Measurements from ENCODE around the gene CYP11A1. TPM values are rescaled to one million over a fixed set of nuclear protein-coding genes. Genes with fewer than 3 reads are reported as not detected.

Gene CYP11A1
- total and polyA plus RNA-seq, 10 of the 15 experiments (the other 5 are each of a cell fraction or from before 2014, with no cell fraction given), result 0.11 to 1.2 (median 0.23) TPM; not detected in 5

DNA sequence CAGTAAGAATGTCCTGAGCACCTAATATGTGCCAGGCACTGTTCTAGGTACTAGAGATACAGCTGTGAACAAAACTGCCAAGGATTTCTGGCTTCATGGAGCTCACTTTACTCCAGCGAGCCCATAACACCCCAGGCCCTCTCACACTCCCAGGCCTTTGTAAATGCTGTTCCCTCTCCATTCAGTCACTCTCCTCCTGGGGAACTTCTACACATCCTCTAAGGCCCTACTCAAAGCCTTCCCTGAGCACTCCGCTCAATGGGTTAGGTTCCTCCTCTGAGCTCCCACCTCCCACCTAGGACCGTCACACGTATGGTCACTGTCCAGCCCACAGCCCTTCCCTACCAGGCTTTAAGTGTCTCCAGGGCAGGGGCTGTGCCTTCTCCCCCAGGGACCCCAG lies 39.1 kb upstream of the CYP11A1 start:
- Histone ChIP-seq H3K4me3 (no peak overlapping the region), H3K79me2 (ENCODE audit: control insufficient read depth, insufficient read depth, low read length) (peaks cover 9% of the 10 kb centered on the region), H3K27ac (ENCODE audit: control insufficient read depth, insufficient read depth) (no peak overlapping the region; the same call in 1 of the 2 replicates), H3K9me3 (replicated peaks; ENCODE audit: control insufficient read depth, insufficient read depth, low read length) (no peaks in the 10 kb centered on the region), H3K36me3 (ENCODE audit: control insufficient read depth in 2 of 2, insufficient read depth in 2 of 2, low read length in 1 of 2) (peaks cover 12 to 19% of the 10 kb centered on the region in 2 experiments), H4K20me1 (ENCODE audit: control insufficient read depth, insufficient read depth) (no peaks in the 10 kb centered on the region), H3K9ac (ENCODE audit: control insufficient read depth, insufficient read depth, low read length) (no peak overlapping the region), H3K27me3 (replicated peaks in 1 of 2; ENCODE audit: control insufficient read depth in 2 of 2, insufficient read depth in 2 of 2, low read length in 1 of 2) (no peaks in the 10 kb centered on the region), H3K4me1 (ENCODE audit: control insufficient read depth, insufficient read depth, low read length) (peaks cover 47% of the 10 kb centered on the region), H2AFZ (ENCODE audit: control insufficient read depth, low read depth, low read length) (no peak overlapping the region), H3K4me2 (ENCODE audit: control insufficient read depth, insufficient read depth) (no peak overlapping the region)
- FAIRE-seq (no peak), DNase-seq (ENCODE audit: low read depth, low spot score) (no peak), ATAC-seq (no peak)
- ChIA-PET RAD21 (ENCODE audit: unreplicated experiment) (interaction anchor here (1.4 to 20.3 kb wide), 3 partner anchors 10 to 22 kb away, joined by 8 to 496 read pairs (median 262); partner anchors contain the start of gene SEMA7A), POLR2A (interaction anchor here (0.7 to 15.4 kb wide), 4 partner anchors 12 to 208 kb away, joined by 3 to 325 read pairs (median 152); partner anchors contain the start of gene SEMA7A), CTCF (interaction anchor here (0.9 to 15.7 kb wide), 5 partner anchors 10 to 32 kb away, joined by 3 to 226 read pairs (median 6); no protein-coding TSS in a partner anchor), SMC1A (ENCODE audit: uncharacterized antibody, unreplicated experiment) (interaction anchor here (0.8 to 10.9 kb wide), 9 partner anchors 12 to 37 kb away, joined by 3 to 182 read pairs (median 3); partner anchors contain the start of gene SEMA7A)
- 93% methylated on average over 4 of the region's 4 CpGs for WGBS (ENCODE audit: insufficient coverage, insufficient replicate concordance, low lambda C conversion rate, missing lambda C conversion rate)
- BruUV-seq (replicated peaks), result no TSS peak
- in situ Hi-C loops (cut with MboI) (no loop called here), intact Hi-C loops (cut with micrococcal nuclease; ENCODE audit: unreplicated experiment) (no loop called here)
- TF ChIP-seq FOXM1 (IDR thresholded peaks at IDR 0.05; ENCODE audit: low read depth, low read length) (no peak), MEF2B (IDR thresholded peaks at IDR 0.05; ENCODE audit: partially characterized antibody, poor library complexity, severe bottlenecking) (no peak), RCOR1 (conservative IDR thresholded peaks at IDR 0.05; ENCODE audit: low read depth, low read length) (no peak), RAD51 (IDR thresholded peaks at IDR 0.05) (no peak), MXI1 (IDR thresholded peaks at IDR 0.05; ENCODE audit: low read depth, low read length) (no peak), SREBF1 (IDR thresholded peaks at IDR 0.05; ENCODE audit: low read length) (no peak), NRF1 (conservative IDR thresholded peaks at IDR 0.05; ENCODE audit: low read depth, low read length) (no peak)
- TF ChIP-seq, protein P1, sequence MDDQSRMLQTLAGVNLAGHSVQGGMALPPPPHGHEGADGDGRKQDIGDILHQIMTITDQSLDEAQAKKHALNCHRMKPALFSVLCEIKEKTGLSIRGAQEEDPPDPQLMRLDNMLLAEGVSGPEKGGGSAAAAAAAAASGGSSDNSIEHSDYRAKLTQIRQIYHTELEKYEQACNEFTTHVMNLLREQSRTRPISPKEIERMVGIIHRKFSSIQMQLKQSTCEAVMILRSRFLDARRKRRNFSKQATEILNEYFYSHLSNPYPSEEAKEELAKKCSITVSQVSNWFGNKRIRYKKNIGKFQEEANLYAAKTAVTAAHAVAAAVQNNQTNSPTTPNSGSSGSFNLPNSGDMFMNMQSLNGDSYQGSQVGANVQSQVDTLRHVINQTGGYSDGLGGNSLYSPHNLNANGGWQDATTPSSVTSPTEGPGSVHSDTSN (IDR thresholded peaks at IDR 0.05; ENCODE audit: insufficient replicate concordance, low read depth, low read length), result no peak
- TF ChIP-seq, protein P2, sequence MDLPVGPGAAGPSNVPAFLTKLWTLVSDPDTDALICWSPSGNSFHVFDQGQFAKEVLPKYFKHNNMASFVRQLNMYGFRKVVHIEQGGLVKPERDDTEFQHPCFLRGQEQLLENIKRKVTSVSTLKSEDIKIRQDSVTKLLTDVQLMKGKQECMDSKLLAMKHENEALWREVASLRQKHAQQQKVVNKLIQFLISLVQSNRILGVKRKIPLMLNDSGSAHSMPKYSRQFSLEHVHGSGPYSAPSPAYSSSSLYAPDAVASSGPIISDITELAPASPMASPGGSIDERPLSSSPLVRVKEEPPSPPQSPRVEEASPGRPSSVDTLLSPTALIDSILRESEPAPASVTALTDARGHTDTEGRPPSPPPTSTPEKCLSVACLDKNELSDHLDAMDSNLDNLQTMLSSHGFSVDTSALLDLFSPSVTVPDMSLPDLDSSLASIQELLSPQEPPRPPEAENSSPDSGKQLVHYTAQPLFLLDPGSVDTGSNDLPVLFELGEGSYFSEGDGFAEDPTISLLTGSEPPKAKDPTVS (IDR thresholded peaks at IDR 0.05; ENCODE audit: low read depth, low read length), result no peak
- TF ChIP-seq, protein P3, sequence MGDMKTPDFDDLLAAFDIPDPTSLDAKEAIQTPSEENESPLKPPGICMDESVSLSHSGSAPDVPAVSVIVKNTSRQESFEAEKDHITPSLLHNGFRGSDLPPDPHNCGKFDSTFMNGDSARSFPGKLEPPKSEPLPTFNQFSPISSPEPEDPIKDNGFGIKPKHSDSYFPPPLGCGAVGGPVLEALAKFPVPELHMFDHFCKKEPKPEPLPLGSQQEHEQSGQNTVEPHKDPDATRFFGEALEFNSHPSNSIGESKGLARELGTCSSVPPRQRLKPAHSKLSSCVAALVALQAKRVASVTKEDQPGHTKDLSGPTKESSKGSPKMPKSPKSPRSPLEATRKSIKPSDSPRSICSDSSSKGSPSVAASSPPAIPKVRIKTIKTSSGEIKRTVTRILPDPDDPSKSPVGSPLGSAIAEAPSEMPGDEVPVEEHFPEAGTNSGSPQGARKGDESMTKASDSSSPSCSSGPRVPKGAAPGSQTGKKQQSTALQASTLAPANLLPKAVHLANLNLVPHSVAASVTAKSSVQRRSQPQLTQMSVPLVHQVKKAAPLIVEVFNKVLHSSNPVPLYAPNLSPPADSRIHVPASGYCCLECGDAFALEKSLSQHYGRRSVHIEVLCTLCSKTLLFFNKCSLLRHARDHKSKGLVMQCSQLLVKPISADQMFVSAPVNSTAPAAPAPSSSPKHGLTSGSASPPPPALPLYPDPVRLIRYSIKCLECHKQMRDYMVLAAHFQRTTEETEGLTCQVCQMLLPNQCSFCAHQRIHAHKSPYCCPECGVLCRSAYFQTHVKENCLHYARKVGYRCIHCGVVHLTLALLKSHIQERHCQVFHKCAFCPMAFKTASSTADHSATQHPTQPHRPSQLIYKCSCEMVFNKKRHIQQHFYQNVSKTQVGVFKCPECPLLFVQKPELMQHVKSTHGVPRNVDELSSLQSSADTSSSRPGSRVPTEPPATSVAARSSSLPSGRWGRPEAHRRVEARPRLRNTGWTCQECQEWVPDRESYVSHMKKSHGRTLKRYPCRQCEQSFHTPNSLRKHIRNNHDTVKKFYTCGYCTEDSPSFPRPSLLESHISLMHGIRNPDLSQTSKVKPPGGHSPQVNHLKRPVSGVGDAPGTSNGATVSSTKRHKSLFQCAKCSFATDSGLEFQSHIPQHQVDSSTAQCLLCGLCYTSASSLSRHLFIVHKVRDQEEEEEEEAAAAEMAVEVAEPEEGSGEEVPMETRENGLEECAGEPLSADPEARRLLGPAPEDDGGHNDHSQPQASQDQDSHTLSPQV (IDR thresholded peaks at IDR 0.05), result no peak
- TF ChIP-seq, protein P4, sequence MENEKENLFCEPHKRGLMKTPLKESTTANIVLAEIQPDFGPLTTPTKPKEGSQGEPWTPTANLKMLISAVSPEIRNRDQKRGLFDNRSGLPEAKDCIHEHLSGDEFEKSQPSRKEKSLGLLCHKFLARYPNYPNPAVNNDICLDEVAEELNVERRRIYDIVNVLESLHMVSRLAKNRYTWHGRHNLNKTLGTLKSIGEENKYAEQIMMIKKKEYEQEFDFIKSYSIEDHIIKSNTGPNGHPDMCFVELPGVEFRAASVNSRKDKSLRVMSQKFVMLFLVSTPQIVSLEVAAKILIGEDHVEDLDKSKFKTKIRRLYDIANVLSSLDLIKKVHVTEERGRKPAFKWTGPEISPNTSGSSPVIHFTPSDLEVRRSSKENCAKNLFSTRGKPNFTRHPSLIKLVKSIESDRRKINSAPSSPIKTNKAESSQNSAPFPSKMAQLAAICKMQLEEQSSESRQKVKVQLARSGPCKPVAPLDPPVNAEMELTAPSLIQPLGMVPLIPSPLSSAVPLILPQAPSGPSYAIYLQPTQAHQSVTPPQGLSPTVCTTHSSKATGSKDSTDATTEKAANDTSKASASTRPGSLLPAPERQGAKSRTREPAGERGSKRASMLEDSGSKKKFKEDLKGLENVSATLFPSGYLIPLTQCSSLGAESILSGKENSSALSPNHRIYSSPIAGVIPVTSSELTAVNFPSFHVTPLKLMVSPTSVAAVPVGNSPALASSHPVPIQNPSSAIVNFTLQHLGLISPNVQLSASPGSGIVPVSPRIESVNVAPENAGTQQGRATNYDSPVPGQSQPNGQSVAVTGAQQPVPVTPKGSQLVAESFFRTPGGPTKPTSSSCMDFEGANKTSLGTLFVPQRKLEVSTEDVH (IDR thresholded peaks at IDR 0.05; ENCODE audit: low read depth, partially characterized antibody), result no peak
- TF ChIP-seq, protein P5, sequence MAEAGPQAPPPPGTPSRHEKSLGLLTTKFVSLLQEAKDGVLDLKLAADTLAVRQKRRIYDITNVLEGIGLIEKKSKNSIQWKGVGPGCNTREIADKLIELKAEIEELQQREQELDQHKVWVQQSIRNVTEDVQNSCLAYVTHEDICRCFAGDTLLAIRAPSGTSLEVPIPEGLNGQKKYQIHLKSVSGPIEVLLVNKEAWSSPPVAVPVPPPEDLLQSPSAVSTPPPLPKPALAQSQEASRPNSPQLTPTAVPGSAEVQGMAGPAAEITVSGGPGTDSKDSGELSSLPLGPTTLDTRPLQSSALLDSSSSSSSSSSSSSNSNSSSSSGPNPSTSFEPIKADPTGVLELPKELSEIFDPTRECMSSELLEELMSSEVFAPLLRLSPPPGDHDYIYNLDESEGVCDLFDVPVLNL (IDR thresholded peaks at IDR 0.05; ENCODE audit: low read depth, low read length), result no peak
